Keratinocyte (primary cell): ENCODE results near the gene RPS26. TPM values are rescaled to one million over a fixed set of nuclear protein-coding genes. Genes with fewer than 3 reads are reported as not detected.
"Not testable (repeated sequence)": the region's sequence is repeated elsewhere in the genome, so short reads cannot be mapped to it uniquely, and the experiment has no call there.

Experiments used
- DNase-seq: peaks from one replicate; pipeline ENCODE4 v3.0.0-alpha.2; 2011; ENCODE audit warnings: low read depth, missing footprints, low spot score
- FAIRE-seq: peaks from 2 replicates; lab custom pipeline; 2011; peaks lifted over from hg19 to GRCh38; lab: Jason Lieb, UNC
- H2AFZ ChIP-seq: 2 replicates; pipeline ENCODE4 v1.6.0; 2012; ENCODE audit warnings: low read length, control low read depth, inconsistent platforms; ENCODE audit not compliant: control insufficient read depth
- H3K27ac ChIP-seq: 2 replicates; pipeline ENCODE4 v1.5.1; 2011; ENCODE audit warnings: low read length; ENCODE audit not compliant: control insufficient read depth, insufficient read depth
- H3K27me3 ChIP-seq: 3 replicates; pipeline ENCODE4 v1.6.0; 2011; ENCODE audit warnings: low read length; ENCODE audit not compliant: control insufficient read depth, insufficient read depth; ENCODE audit errors: extremely low read depth
- H3K36me3 ChIP-seq, 2 experiments: 2 replicates in 1 of 2; 3 replicates in 1 of 2; pipeline ENCODE4 v1.5.1; 2011; ENCODE audit warnings: low read length in 2 of 2, mild to moderate bottlenecking in 1 of 2; ENCODE audit not compliant: control insufficient read depth in 2 of 2, insufficient read depth in 2 of 2; ENCODE audit errors: extremely low read depth in 1 of 2
- H3K4me1 ChIP-seq: 3 replicates; pipeline ENCODE4 v1.5.1; 2011; ENCODE audit warnings: low read length; ENCODE audit not compliant: control insufficient read depth, insufficient read depth; ENCODE audit errors: extremely low read depth
- H3K4me2 ChIP-seq: 3 replicates; pipeline ENCODE4 v1.6.0; 2011; ENCODE audit warnings: low read depth, low read length; ENCODE audit not compliant: control insufficient read depth, insufficient read depth; ENCODE audit errors: extremely low read depth
- H3K4me3 ChIP-seq, 3 experiments: fragments of 200-600 bp in 1 of 3; sonication (generic) in 1 of 3; 2 replicates in 2 of 3; 3 replicates in 1 of 3; pipeline ENCODE4 v1.5.1; 2011 to 2016; ENCODE audit warnings: low read length in 3 of 3, mild to moderate bottlenecking in 3 of 3, control low read depth in 2 of 3, inconsistent platforms in 1 of 3, low read depth in 1 of 3, mixed read lengths in 1 of 3, mixed run types in 1 of 3, moderate library complexity in 1 of 3; ENCODE audit not compliant: control insufficient read depth in 2 of 3, insufficient read depth in 2 of 3; ENCODE audit errors: extremely low read depth in 1 of 3
- H3K79me2 ChIP-seq: 2 replicates; pipeline ENCODE4 v1.6.0; 2012; ENCODE audit warnings: low read length; ENCODE audit not compliant: control insufficient read depth, insufficient read depth
- H3K9ac ChIP-seq: 3 replicates; pipeline ENCODE4 v1.6.0; 2011; ENCODE audit warnings: low read length; ENCODE audit not compliant: control insufficient read depth, insufficient read depth; ENCODE audit errors: extremely low read depth
- H3K9me1 ChIP-seq: 3 replicates; pipeline ENCODE4 v1.6.0; 2011; ENCODE audit warnings: low read length; ENCODE audit not compliant: control insufficient read depth, insufficient read depth; ENCODE audit errors: extremely low read depth
- H3K9me3 ChIP-seq: 2 replicates; pipeline ENCODE4 v1.5.1; 2012; ENCODE audit warnings: low read depth, low read length; ENCODE audit not compliant: control insufficient read depth
- H4K20me1 ChIP-seq: 3 replicates; pipeline ENCODE4 v1.6.0; 2011; ENCODE audit warnings: low read length; ENCODE audit not compliant: control insufficient read depth, insufficient read depth; ENCODE audit errors: extremely low read depth
- CTCF ChIP-seq, 3 experiments: IDR thresholded peaks in 1 of 3; conservative IDR thresholded peaks in 1 of 3; optimal IDR thresholded peaks in 1 of 3; 2 replicates in 2 of 3; 3 replicates in 1 of 3; pipeline versions ENCODE3 to v1.5.1; 2011; ENCODE audit warnings: low read length in 3 of 3, mild to moderate bottlenecking in 3 of 3, moderate library complexity in 2 of 3, control low read depth in 1 of 3, inconsistent platforms in 1 of 3; ENCODE audit not compliant: insufficient read depth in 2 of 3; ENCODE audit errors: extremely low read depth in 1 of 3
- EZH2 ChIP-seq: IDR thresholded peaks from one replicate; pipeline ENCODE4 v1.6.1; 2012; ENCODE audit warnings: inconsistent platforms, mild to moderate bottlenecking, low read length, moderate library complexity
- dilution Hi-C: fragments of 300-500 bp; cut with MboI; formaldehyde crosslinking; loops from one replicate; pipeline ENCODE4 v1.7.0; 2020; ENCODE audit warnings: low sequenced_read_pairs; ENCODE audit not compliant: extremely low pct_ligation_motif_present
- polyA plus RNA-seq, 5 experiments: library from polyadenylated mRNA; depleted of rRNA in 3 of 5; stranded (reverse) in 3 of 5; stranded (forward) in 1 of 5; unstranded in 1 of 5; fragments of >200 nt; gene quantifications; 1 replicate in 1 of 5; 2 replicates in 3 of 5; 3 replicates in 1 of 5; pipeline versions ENCODE4 v1.2.1 to v1.2.3, GENCODE V29; 2011 to 2012; ENCODE audit warnings: missing spikeins in 2 of 5, low read depth in 1 of 5, low replicate concordance in 1 of 5

Gene RPS26
- polyA plus RNA-seq, 1 donor (not counting 4 experiments of a cell fraction or from before 2014, with no cell fraction given), result 663 TPM

GRCh38 chr12:55996715-55997534 lies 44.8 kb upstream of the RPS26 start, which contains the start of gene SUOX:
TSS of gene SUOX (plus strand) at chr12:55997276. CDS start at chr12:56002222, 4,946 bp downstream.
- peak within 1 kb of the TSS; percentile 58 for H3K9ac ChIP-seq
- H3K36me3 ChIP-seq, result peaks cover 19 to 20% of the 10 kb centered on the region in 2 experiments
- no peaks in the 10 kb centered on the region for H4K20me1 ChIP-seq
- H2AFZ ChIP-seq, result peak within 1 kb of the TSS; percentile 89
- H3K4me2 ChIP-seq, result peak within 1 kb of the TSS; percentile 78
- H3K4me1 ChIP-seq, result peaks cover 6% of the 10 kb centered on the region
- no peaks in the 10 kb centered on the region for H3K9me3 ChIP-seq
- H3K27ac ChIP-seq, result peak within 1 kb of the TSS; percentile 36
- H3K27me3 ChIP-seq, result no peaks in the 10 kb centered on the region
- dilution Hi-C loops, result no loop called here
- H3K79me2 ChIP-seq, result no peaks in the 10 kb centered on the region
- FAIRE-seq (peak; percentile 78), DNase-seq (peak; percentile 66)
- H3K4me3 ChIP-seq, result peak within 1 kb of the TSS; percentile 52 to 85 (median 75)
- no peaks in the 10 kb centered on the region for H3K9me1 ChIP-seq
- TF ChIP-seq EZH2 (no peak), CTCF (optimal IDR thresholded peaks at IDR 0.05 in 1 of 3, IDR thresholded peaks at IDR 0.05 in 1 of 3, conservative IDR thresholded peaks at IDR 0.05 in 1 of 3; ENCODE audit: extremely low read depth in 1 of 3, insufficient read depth in 2 of 3, low read length in 3 of 3) (no peak)

DNA sequence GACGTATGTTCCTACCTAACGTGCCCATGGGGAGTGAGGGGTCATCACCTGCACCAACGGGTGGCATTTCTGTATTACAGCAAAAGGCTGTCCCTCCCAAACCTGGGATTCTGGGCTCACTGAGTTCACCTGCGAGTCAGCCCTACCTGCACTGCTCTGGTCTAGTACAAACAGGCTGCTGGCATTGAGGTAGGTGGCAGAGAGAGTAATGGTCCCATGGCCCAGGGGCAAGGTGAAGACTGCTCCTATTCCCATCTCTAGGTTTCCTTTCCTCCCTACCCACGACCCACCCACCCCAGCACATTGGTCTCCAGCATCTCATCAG lies 44.2 kb upstream of the RPS26 start:
- peaks cover 15 to 19% of the 10 kb centered on the region in 2 experiments for H3K36me3 ChIP-seq
- no peaks in the 10 kb centered on the region for H3K79me2 ChIP-seq
- H3K9me1 ChIP-seq, result no peaks in the 10 kb centered on the region
- peak overlapping the region; percentile 58 for H3K9ac ChIP-seq
- dilution Hi-C loops, result no loop called here
- DNase-seq (no peak), FAIRE-seq (no peak)
- H2AFZ ChIP-seq, result peak overlapping the region; percentile 87
- H3K27me3 ChIP-seq, result no peaks in the 10 kb centered on the region
- H4K20me1 ChIP-seq, result no peaks in the 10 kb centered on the region
- TF ChIP-seq CTCF (optimal IDR thresholded peaks at IDR 0.05 in 1 of 3, IDR thresholded peaks at IDR 0.05 in 1 of 3, conservative IDR thresholded peaks at IDR 0.05 in 1 of 3; ENCODE audit: extremely low read depth in 1 of 3, insufficient read depth in 2 of 3, low read length in 3 of 3) (no peak), EZH2 (no peak)
- peak overlapping the region; percentile 52 to 85 (median 75) for H3K4me3 ChIP-seq
- H3K4me1 ChIP-seq, result peaks cover 6% of the 10 kb centered on the region
- H3K4me2 ChIP-seq, result peak overlapping the region; percentile 78
- H3K9me3 ChIP-seq, result no peaks in the 10 kb centered on the region
- no peak overlapping the region for H3K27ac ChIP-seq

GRCh38 chr12:55999522-55999921 lies 42.2 kb upstream of the RPS26 start:
- H3K79me2 ChIP-seq, H3K27me3 ChIP-seq, H3K4me3 ChIP-seq, H3K4me1 ChIP-seq, H3K9me3 ChIP-seq, H3K9me1 ChIP-seq, DNase-seq, FAIRE-seq, H3K4me2 ChIP-seq, H3K36me3 ChIP-seq, H3K27ac ChIP-seq, dilution Hi-C loops, H3K9ac ChIP-seq, H2AFZ ChIP-seq, H4K20me1 ChIP-seq: not testable (repeated sequence)
